B cell (primary cell): ENCODE data around the gene ZSCAN21. TPM values are rescaled to one million over a fixed set of nuclear protein-coding genes. Genes with fewer than 3 reads are reported as not detected.

Experiments used
- ATAC-seq: fragments of 200-7000 bp; cut with Tn5 transposase; one replicate; pipeline ENCODE4 v1.10.0; 2021; ENCODE audit warnings: low read depth, mild to moderate bottlenecking, moderate number of reproducible peaks, moderate library complexity
- CTCF ChIA-PET: fragments of 350-600 bp; sonication (Branson Sonifier 250); formaldehyde crosslinking; loops from one replicate; lab custom pipeline; 2021; ENCODE audit warnings: antibody characterized with exemption, inconsistent platforms; lab: Charles Lee
- POLR2A ChIA-PET: fragments of 350-600 bp; sonication (Branson Sonifier 250); formaldehyde crosslinking; loops from one replicate; lab custom pipeline; 2021; ENCODE audit warnings: antibody characterized with exemption; lab: Charles Lee
- DNase-seq: peaks from one replicate; pipeline ENCODE4 v3.0.0; 2013
- H2AFZ ChIP-seq: 2 replicates; pipeline ENCODE4 v1.6.1; 2012; ENCODE audit warnings: mild to moderate bottlenecking, low read depth, low read length; ENCODE audit not compliant: insufficient read depth, poor library complexity, severe bottlenecking
- H3K27ac ChIP-seq, 2 donors: 1 replicate in 1 of 2; 2 replicates in 1 of 2; pipeline ENCODE4 v1.5.1; 2012 to 2013; ENCODE audit warnings: low read length in 2 of 2, mild to moderate bottlenecking in 2 of 2, moderate library complexity in 1 of 2
- H3K27me3 ChIP-seq, 4 experiments: fragments of 200-600 bp in 1 of 4; sonication (generic) in 1 of 4; replicated peaks in 1 of 4; 1 replicate in 2 of 4; 2 replicates in 2 of 4; pipeline versions ENCODE4 v1.6.1 to v1.7.0; 2013 to 2016; ENCODE audit warnings: low read length in 3 of 4, mild to moderate bottlenecking in 2 of 4, mixed read lengths in 1 of 4, moderate library complexity in 1 of 4; ENCODE audit not compliant: insufficient read depth in 4 of 4, control insufficient read depth in 3 of 4; ENCODE audit errors: control extremely low read depth in 1 of 4
- H3K36me3 ChIP-seq, 2 experiments: replicated peaks in 1 of 2; 1 replicate in 1 of 2; 2 replicates in 1 of 2; pipeline versions ENCODE4 v1.6.1 to v1.7.1; 2013; ENCODE audit warnings: low read length in 1 of 2; ENCODE audit not compliant: insufficient read depth in 2 of 2, control insufficient read depth in 1 of 2; ENCODE audit errors: control extremely low read depth in 1 of 2, extremely low read depth in 1 of 2
- H3K4me1 ChIP-seq, 2 donors: fragments of 200-600 bp in 1 of 2; sonication (generic) in 1 of 2; 1 replicate in 1 of 2; 2 replicates in 1 of 2; pipeline versions ENCODE4 v1.5.1 to v1.6.1; 2013 to 2017; ENCODE audit warnings: low read length in 2 of 2; ENCODE audit not compliant: control insufficient read depth in 2 of 2, insufficient read depth in 2 of 2
- H3K4me2 ChIP-seq: replicated peaks from 2 replicates; pipeline ENCODE3; 2012; ENCODE audit warnings: mild to moderate bottlenecking, low read depth, low read length; ENCODE audit not compliant: poor library complexity, severe bottlenecking
- H3K4me3 ChIP-seq, 5 experiments: fragments of 200-600 bp in 1 of 5; sonication (generic) in 1 of 5; 1 replicate in 3 of 5; 2 replicates in 2 of 5; pipeline versions ENCODE4 v1.5.1 to v1.7.0; 2011 to 2016; ENCODE audit warnings: low read length in 4 of 5, mild to moderate bottlenecking in 4 of 5, low read depth in 2 of 5, control low read depth in 1 of 5, moderate library complexity in 1 of 5; ENCODE audit not compliant: insufficient read depth in 1 of 5; ENCODE audit errors: control extremely low read depth in 1 of 5, extremely low read depth in 1 of 5
- H3K79me2 ChIP-seq: fragments of 200-600 bp; sonication (generic); one replicate; pipeline ENCODE4 v1.6.0; 2016; ENCODE audit warnings: low read length; ENCODE audit not compliant: control insufficient read depth, insufficient read depth
- H3K9ac ChIP-seq: fragments of 200-600 bp; sonication (generic); 2 replicates; pipeline ENCODE4 v1.6.1; 2017; ENCODE audit warnings: mild to moderate bottlenecking, low read length, moderate library complexity
- H3K9me3 ChIP-seq, 3 donors: one replicate each; pipeline versions ENCODE4 v1.6.1 to v1.7.1; 2013; ENCODE audit warnings: low read length in 2 of 3; ENCODE audit not compliant: control insufficient read depth in 2 of 3, insufficient read depth in 1 of 3; ENCODE audit errors: control extremely low read depth in 1 of 3
- H4K20me1 ChIP-seq: 2 replicates; pipeline ENCODE4 v1.6.0; 2012; ENCODE audit warnings: mild to moderate bottlenecking, low read length; ENCODE audit not compliant: insufficient read depth, control insufficient read depth, poor library complexity, severe bottlenecking
- H3K27ac Mint-ChIP-seq: one replicate; pipeline ENCODE4 v1.8.0; 2021; ENCODE audit warnings: mixed read lengths
- H3K27me3 Mint-ChIP-seq: one replicate; pipeline ENCODE4 v1.8.0; 2021; ENCODE audit warnings: mixed read lengths
- H3K4me1 Mint-ChIP-seq: one replicate; pipeline ENCODE4 v1.8.0; 2021; ENCODE audit warnings: mixed read lengths
- H3K4me3 Mint-ChIP-seq: one replicate; pipeline ENCODE4 v1.8.0; 2021; ENCODE audit warnings: mixed read lengths
- H3K9me3 Mint-ChIP-seq: one replicate; pipeline ENCODE4 v1.8.0; 2022; ENCODE audit warnings: mixed read lengths; ENCODE audit not compliant: insufficient read depth
- EZH2 ChIP-seq: IDR thresholded peaks from 2 replicates; pipeline ENCODE4 v1.6.1; 2012; ENCODE audit warnings: borderline replicate concordance, low read depth, mild to moderate bottlenecking, moderate library complexity, low read length; ENCODE audit not compliant: insufficient read depth, poor library complexity, severe bottlenecking
- WGBS: methylation state at CpG from one replicate; pipeline ENCODE4 v1.1.5; 2013; ENCODE audit warnings: missing lambda C conversion rate; ENCODE audit not compliant: insufficient coverage; 5-methylcytosine and 5-hydroxymethylcytosine counted together
- intact Hi-C: fragments of 100-400 bp; cut with micrococcal nuclease; formaldehyde crosslinking; loops from one replicate; pipeline ENCODE4 v1.10.0; 2022
- polyA plus RNA-seq: library from polyadenylated mRNA; depleted of rRNA; stranded (reverse); fragments of >200 nt; gene quantifications from 2 replicates; pipeline ENCODE4 v1.2.3, GENCODE V29; 2012
- total RNA-seq, 2 donors: library from RNA; stranded (reverse); fragments of 120-200 nt in 1 of 2; gene quantifications; 1 replicate in 1 of 2; 2 replicates in 1 of 2; pipeline versions ENCODE4 v1.2.3 to v1.2.4, GENCODE V29; 2013 to 2022
- TF ChIP-seq, protein P1 (sequence below): fragments of 200-600 bp; IDR thresholded peaks from one replicate; pipeline ENCODE4 v1.8.0; 2022; ENCODE audit warnings: antibody characterized with exemption, mild to moderate bottlenecking

ZSCAN21 gene
- total and polyA plus RNA-seq, 2 donors (not counting 1 experiment from before 2014, with no cell fraction given), result 6.7 to 13.2 TPM

DNA sequence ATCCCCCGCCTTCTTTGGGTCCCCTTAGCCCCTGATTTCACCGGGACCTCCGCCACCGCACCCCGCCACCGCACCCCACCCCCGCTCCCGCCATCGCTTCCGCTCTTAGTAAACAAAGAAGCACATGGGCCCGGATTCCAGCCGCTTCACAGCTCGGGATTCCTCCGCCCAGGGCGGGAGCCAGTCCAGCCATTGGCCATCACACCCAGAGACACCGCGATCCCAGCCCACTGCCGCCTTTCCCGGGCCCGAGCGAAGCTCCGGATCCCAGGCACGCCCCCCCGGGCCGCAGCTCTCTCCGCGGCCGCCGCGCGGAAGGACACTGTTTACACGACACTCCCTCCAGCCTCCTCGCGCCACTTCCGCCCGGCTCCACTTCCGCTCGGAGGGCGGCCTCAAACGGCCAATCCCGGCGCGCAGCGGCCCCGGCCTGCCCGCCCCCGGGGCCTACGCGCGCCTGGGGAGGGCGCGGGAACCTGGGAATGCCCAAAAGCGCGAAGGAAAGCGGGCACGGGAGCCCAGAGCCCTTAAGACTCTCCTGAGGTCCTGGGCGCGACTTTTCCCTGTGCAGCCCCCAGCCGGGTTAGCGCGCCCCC lies 50.9 kb downstream of the ZSCAN21 start:
- Histone ChIP-seq H3K9me3 (no peaks in the 10 kb centered on the region), H3K36me3 (peaks cover 2 to 39% of the 10 kb centered on the region in 2 experiments), H3K27ac (peak overlapping the region; percentile 60 to 94), H4K20me1 (peaks cover 24% of the 10 kb centered on the region), H3K4me3 (peak overlapping the region; percentile 85 to 92 (median 90)), H3K4me1 (peaks cover 13 to 24% of the 10 kb centered on the region in 2 donors), H2AFZ (peak overlapping the region; percentile 93), H3K79me2 (peaks cover 40% of the 10 kb centered on the region), H3K4me2 (peak overlapping the region; percentile 98), H3K9ac (peak overlapping the region; percentile 93), H3K27me3 (no peaks in the 10 kb centered on the region)
- Mint-ChIP-seq H3K9me3 (no peaks in the 10 kb centered on the region), H3K27me3 (no peaks in the 10 kb centered on the region), H3K27ac (peak overlapping the region; percentile 98), H3K4me1 (peaks cover 40% of the 10 kb centered on the region), H3K4me3 (peak overlapping the region; percentile 96)
- ATAC-seq (peak; percentile 71), DNase-seq (peak; percentile 97)
- under 1% methylated on average over 61 of the region's 61 CpGs for WGBS
- ChIA-PET POLR2A (interaction anchor here (1.2 to 2.8 kb wide), 9 partner anchors 10 to 328 kb away, joined by 4 to 37 read pairs (median 8); partner anchors contain the start of genes MBLAC1, TRIM4, ZCWPW1 and ZSCAN21), CTCF (interaction anchor here (1.0 to 5.3 kb wide), 8 partner anchors 10 to 512 kb away, joined by 3 to 43 read pairs (median 4); partner anchors contain the start of genes CNPY4, LAMTOR4, MBLAC1 and MOSPD3)
- intact Hi-C loops, result loop anchor here (1.0 kb wide), 6 partner anchors 12 to 51 kb away; partner anchors contain the start of genes CNPY4, COPS6, LAMTOR4 and TAF6
- no peak for TF ChIP-seq EZH2
- TF ChIP-seq, protein P1, sequence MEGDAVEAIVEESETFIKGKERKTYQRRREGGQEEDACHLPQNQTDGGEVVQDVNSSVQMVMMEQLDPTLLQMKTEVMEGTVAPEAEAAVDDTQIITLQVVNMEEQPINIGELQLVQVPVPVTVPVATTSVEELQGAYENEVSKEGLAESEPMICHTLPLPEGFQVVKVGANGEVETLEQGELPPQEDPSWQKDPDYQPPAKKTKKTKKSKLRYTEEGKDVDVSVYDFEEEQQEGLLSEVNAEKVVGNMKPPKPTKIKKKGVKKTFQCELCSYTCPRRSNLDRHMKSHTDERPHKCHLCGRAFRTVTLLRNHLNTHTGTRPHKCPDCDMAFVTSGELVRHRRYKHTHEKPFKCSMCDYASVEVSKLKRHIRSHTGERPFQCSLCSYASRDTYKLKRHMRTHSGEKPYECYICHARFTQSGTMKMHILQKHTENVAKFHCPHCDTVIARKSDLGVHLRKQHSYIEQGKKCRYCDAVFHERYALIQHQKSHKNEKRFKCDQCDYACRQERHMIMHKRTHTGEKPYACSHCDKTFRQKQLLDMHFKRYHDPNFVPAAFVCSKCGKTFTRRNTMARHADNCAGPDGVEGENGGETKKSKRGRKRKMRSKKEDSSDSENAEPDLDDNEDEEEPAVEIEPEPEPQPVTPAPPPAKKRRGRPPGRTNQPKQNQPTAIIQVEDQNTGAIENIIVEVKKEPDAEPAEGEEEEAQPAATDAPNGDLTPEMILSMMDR, result no peak
